Measurements from ENCODE around the gene BUB3.

BUB3 gene

GRCh38 chr10:123203393-123204126 is 49.4 kb downstream of the BUB3 start:
- no peaks in the 10 kb centered on the region for H3K27me3 ChIP-seq (ENCODE audit: insufficient read depth, low read length, poor library complexity)
- no peak overlapping the region for H3K4me3 ChIP-seq (ENCODE audit: low read depth in 1 of 2, low read length in 2 of 2)
- H3K9ac ChIP-seq (ENCODE audit: low read depth, low read length): no peak overlapping the region
- no peak for DNase-seq
- ATAC-seq (ENCODE audit: insufficient read depth, low read depth): no peak
- no peaks in the 10 kb centered on the region for H3K36me3 ChIP-seq (ENCODE audit: insufficient read depth, low read length)
- no peaks in the 10 kb centered on the region for H4K20me1 ChIP-seq (ENCODE audit: insufficient read depth, low read length)
- H3K4me2 ChIP-seq (ENCODE audit: insufficient read depth, low read length): no peak overlapping the region
- H2AFZ ChIP-seq (ENCODE audit: low read depth, low read length): no peak overlapping the region
- H3K9me3 ChIP-seq (ENCODE audit: insufficient read depth, low read length, severe bottlenecking): peaks cover 10% of the 10 kb centered on the region
- no peaks in the 10 kb centered on the region for H3K79me2 ChIP-seq (ENCODE audit: insufficient read depth, low read length)
- TF ChIP-seq EZH2 (IDR thresholded peaks at IDR 0.05; ENCODE audit: borderline replicate concordance, low read depth, low read length, severe bottlenecking) (no peak), CTCF (IDR thresholded peaks at IDR 0.05; ENCODE audit: borderline replicate concordance, extremely low read depth, low read length, poor library complexity, severe bottlenecking) (no peak)
- no peaks in the 10 kb centered on the region for H3K4me1 ChIP-seq (ENCODE audit: insufficient read depth, low read length)
- H3K27ac ChIP-seq (ENCODE audit: low read length): no peak overlapping the region

- ATAC-seq (ENCODE audit: insufficient read depth, low read depth) (no peak), DNase-seq (no peak)
- Histone ChIP-seq H3K4me3 (ENCODE audit: low read depth in 1 of 2, low read length in 2 of 2) (no peak overlapping the region), H3K9me3 (ENCODE audit: insufficient read depth, low read length, severe bottlenecking) (peaks cover 10% of the 10 kb centered on the region), H3K9ac (ENCODE audit: low read depth, low read length) (no peak overlapping the region), H3K27ac (ENCODE audit: low read length) (no peak overlapping the region), H3K27me3 (ENCODE audit: insufficient read depth, low read length, poor library complexity) (no peaks in the 10 kb centered on the region), H3K36me3 (ENCODE audit: insufficient read depth, low read length) (no peaks in the 10 kb centered on the region), H3K4me1 (ENCODE audit: insufficient read depth, low read length) (no peaks in the 10 kb centered on the region), H2AFZ (ENCODE audit: low read depth, low read length) (no peak overlapping the region), H3K79me2 (ENCODE audit: insufficient read depth, low read length) (no peaks in the 10 kb centered on the region), H4K20me1 (ENCODE audit: insufficient read depth, low read length) (no peaks in the 10 kb centered on the region), H3K4me2 (ENCODE audit: insufficient read depth, low read length) (no peak overlapping the region)
- no peak for TF ChIP-seq EZH2 (IDR thresholded peaks at IDR 0.05; ENCODE audit: borderline replicate concordance, low read depth, low read length, severe bottlenecking)
- no peak for TF ChIP-seq CTCF (IDR thresholded peaks at IDR 0.05; ENCODE audit: borderline replicate concordance, extremely low read depth, low read length, poor library complexity, severe bottlenecking)
Measured at GRCh38 chr10:123204127-123204461, 49.9 kb downstream of the BUB3 start.

DNA sequence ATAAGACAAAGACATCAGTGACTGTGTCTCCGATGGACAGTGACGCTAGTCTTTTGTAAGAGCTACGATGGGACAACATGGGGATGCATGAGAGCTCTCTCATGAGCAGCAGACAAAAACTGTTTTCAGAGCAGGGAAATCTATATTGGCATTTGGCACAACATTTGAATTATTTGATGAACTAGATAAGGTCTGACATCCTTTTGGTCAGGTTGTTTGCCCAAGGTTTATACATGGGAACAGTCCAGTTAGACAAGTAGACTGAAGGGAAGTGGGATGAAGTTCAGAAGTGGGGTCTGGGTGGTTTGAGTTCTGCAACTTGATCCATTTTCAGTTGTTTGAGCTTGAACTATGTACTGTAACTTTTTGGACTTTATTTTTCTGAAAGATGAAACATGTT is 50.8 kb downstream of the BUB3 start:
- Histone ChIP-seq H3K4me3 (ENCODE audit: low read depth in 1 of 2, low read length in 2 of 2) (no peak overlapping the region), H3K27ac (ENCODE audit: low read length) (no peak overlapping the region), H3K9ac (ENCODE audit: low read depth, low read length) (no peak overlapping the region), H3K79me2 (ENCODE audit: insufficient read depth, low read length) (no peaks in the 10 kb centered on the region), H3K27me3 (ENCODE audit: insufficient read depth, low read length, poor library complexity) (no peaks in the 10 kb centered on the region), H3K9me3 (ENCODE audit: insufficient read depth, low read length, severe bottlenecking) (peaks cover 10% of the 10 kb centered on the region), H3K4me1 (ENCODE audit: insufficient read depth, low read length) (no peaks in the 10 kb centered on the region), H3K36me3 (ENCODE audit: insufficient read depth, low read length) (no peaks in the 10 kb centered on the region), H4K20me1 (ENCODE audit: insufficient read depth, low read length) (no peaks in the 10 kb centered on the region), H2AFZ (ENCODE audit: low read depth, low read length) (no peak overlapping the region), H3K4me2 (ENCODE audit: insufficient read depth, low read length) (no peak overlapping the region)
- TF ChIP-seq CTCF (IDR thresholded peaks at IDR 0.05; ENCODE audit: borderline replicate concordance, extremely low read depth, low read length, poor library complexity, severe bottlenecking) (no peak), EZH2 (IDR thresholded peaks at IDR 0.05; ENCODE audit: borderline replicate concordance, low read depth, low read length, severe bottlenecking) (no peak)
- DNase-seq (no peak), ATAC-seq (ENCODE audit: insufficient read depth, low read depth) (no peak)
